Smooth muscle cell (in vitro differentiated cells): ENCODE data around the gene CILP. TPM values are rescaled to one million over a fixed set of nuclear protein-coding genes. Genes with fewer than 3 reads are reported as not detected.
A peak's percentile ranks its signal among the peaks of the same experiment; 100 is the strongest.
"Not testable (repeated sequence)": the region's sequence is repeated elsewhere in the genome, so short reads cannot be mapped to it uniquely, and the experiment has no call there.

Source experiments
- DNase-seq: peaks from one replicate; lab custom pipeline; 2025; ENCODE audit not compliant: unreplicated experiment; lab: John Stamatoyannopoulos, UW
- H2AFZ ChIP-seq: fragments of 200-600 bp; sonication (generic); 2 replicates; pipeline ENCODE4 v1.6.0; 2016; ENCODE audit warnings: antibody characterized with exemption, low read depth, mild to moderate bottlenecking
- H3F3A ChIP-seq: fragments of 200-600 bp; sonication (generic); 2 replicates; pipeline ENCODE4 v1.6.0; 2017; ENCODE audit warnings: antibody characterized with exemption, low read depth
- H3K27ac ChIP-seq: fragments of 200-600 bp; sonication (generic); 2 replicates; pipeline ENCODE4 v1.5.1; 2016; ENCODE audit warnings: low read depth, mild to moderate bottlenecking
- H3K27me3 ChIP-seq: fragments of 200-600 bp; sonication (generic); 2 replicates; pipeline ENCODE4 v1.6.1; 2016; ENCODE audit warnings: low read depth, mild to moderate bottlenecking
- H3K36me3 ChIP-seq: fragments of 200-600 bp; sonication (generic); 2 replicates; pipeline ENCODE4 v1.5.1; 2016; ENCODE audit warnings: low read depth
- H3K4me1 ChIP-seq: fragments of 200-600 bp; sonication (generic); 2 replicates; pipeline ENCODE4 v1.5.1; 2016; ENCODE audit warnings: low read depth
- H3K4me2 ChIP-seq: fragments of 200-600 bp; sonication (generic); 2 replicates; pipeline ENCODE4 v1.6.0; 2016; ENCODE audit warnings: mild to moderate bottlenecking
- H3K4me3 ChIP-seq: fragments of 200-600 bp; sonication (generic); 2 replicates; pipeline ENCODE4 v1.5.1; 2016; ENCODE audit warnings: mild to moderate bottlenecking
- H3K79me2 ChIP-seq: fragments of 200-600 bp; sonication (generic); 2 replicates; pipeline ENCODE4 v1.6.0; 2016; ENCODE audit warnings: low read depth, mild to moderate bottlenecking
- H3K9ac ChIP-seq: fragments of 200-600 bp; sonication (generic); 2 replicates; pipeline ENCODE4 v1.6.0; 2016; ENCODE audit warnings: low read depth
- H3K9me3 ChIP-seq: fragments of 200-600 bp; sonication (generic); replicated peaks from 2 replicates; pipeline ENCODE4 v1.5.1; 2016; ENCODE audit warnings: low read depth
- H4K20me1 ChIP-seq: fragments of 200-600 bp; sonication (generic); 2 replicates; pipeline ENCODE4 v1.6.0; 2016; ENCODE audit warnings: low read depth
- CTCF ChIP-seq: fragments of 200-600 bp; sonication (generic); IDR thresholded peaks from 2 replicates; pipeline ENCODE4 v1.5.1; 2017; ENCODE audit warnings: borderline replicate concordance, mild to moderate bottlenecking, antibody characterized with exemption; ENCODE audit not compliant: insufficient read depth, poor library complexity, severe bottlenecking
- WGBS: methylation state at CpG from one replicate; pipeline ENCODE4 v1.1.7; 2016; ENCODE audit warnings: low lambda C conversion rate; 5-methylcytosine and 5-hydroxymethylcytosine counted together
- polyA plus RNA-seq: library from polyadenylated mRNA; unstranded; fragments of >200 nt; fragmentation: Nextera tagmentation; extraction: Ambion mirVana; gene quantifications from 2 replicates; pipeline ENCODE4 v1.2.1, GENCODE V29; 2016
- total RNA-seq: library from RNA; depleted of rRNA; stranded (reverse); fragments of >200 nt; gene quantifications from 2 replicates; pipeline ENCODE4 v1.2.3, GENCODE V29; 2014

The CILP gene
- total and polyA plus RNA-seq, 2 experiments from 2014 or later = 84.4 to 125 TPM

- no peak overlapping the region for H3K4me3 ChIP-seq
- peak overlapping the region; percentile 80 for H3K9ac ChIP-seq
- H3K4me2 ChIP-seq = peak overlapping the region; percentile 44
- no peaks in the 10 kb centered on the region for H3K79me2 ChIP-seq
- WGBS = 78% methylated on average over 8 of the region's 8 CpGs
- H3K36me3 ChIP-seq = no peaks in the 10 kb centered on the region
- H3K4me1 ChIP-seq = peaks cover 12% of the 10 kb centered on the region
- H4K20me1 ChIP-seq = no peaks in the 10 kb centered on the region
- no peaks in the 10 kb centered on the region for H3K9me3 ChIP-seq
- no peak for TF ChIP-seq CTCF
- peak overlapping the region; percentile 95 for H3K27ac ChIP-seq
- H3F3A ChIP-seq = peaks cover 16% of the 10 kb centered on the region
- DNase-seq = no peak
- H2AFZ ChIP-seq = no peak overlapping the region
- H3K27me3 ChIP-seq = no peaks in the 10 kb centered on the region
These were observed 34.9 kb upstream of the CILP start for GRCh38 chr15:65246026-65246714.

GRCh38 chr15:65245096-65245856 is 34.0 kb upstream of the CILP start:
- Histone ChIP-seq H3K36me3 (no peaks in the 10 kb centered on the region), H4K20me1 (no peaks in the 10 kb centered on the region), H3K9me3 (no peaks in the 10 kb centered on the region), H2AFZ (no peak overlapping the region), H3K4me2 (peak overlapping the region; percentile 49), H3F3A (peaks cover 16% of the 10 kb centered on the region), H3K9ac (peak overlapping the region; percentile 80), H3K4me3 (no peak overlapping the region), H3K27ac (peak overlapping the region; percentile 95), H3K4me1 (peaks cover 12% of the 10 kb centered on the region), H3K27me3 (no peaks in the 10 kb centered on the region), H3K79me2 (no peaks in the 10 kb centered on the region)
- DNase-seq = peak; percentile 57
- no peak for TF ChIP-seq CTCF
- WGBS = 33% methylated on average over 9 of the region's 11 CpGs

- Histone ChIP-seq H3K27ac (peak overlapping the region; percentile 95), H3K27me3 (no peaks in the 10 kb centered on the region)
- no peak for TF ChIP-seq CTCF
These were observed 33.4 kb upstream of the CILP start for GRCh38 chr15:65244638-65245037.

GRCh38 chr15:65236443-65236842 is 25.2 kb upstream of the CILP start:
- H3K4me1 ChIP-seq, H4K20me1 ChIP-seq, H3K9me3 ChIP-seq, DNase-seq, H3K4me3 ChIP-seq, H3K4me2 ChIP-seq, H3K36me3 ChIP-seq, H3K27me3 ChIP-seq, H3F3A ChIP-seq, H3K27ac ChIP-seq, H2AFZ ChIP-seq, H3K79me2 ChIP-seq, H3K9ac ChIP-seq: not testable (repeated sequence)
- 80% methylated on average over 8 of the region's 8 CpGs for WGBS

More at GRCh38 chr15:65244638-65245037, 33.4 kb upstream of the CILP start:
- H3F3A ChIP-seq = peaks cover 16% of the 10 kb centered on the region
- H3K79me2 ChIP-seq = no peaks in the 10 kb centered on the region
- peak overlapping the region; percentile 80 for H3K9ac ChIP-seq
- H3K4me2 ChIP-seq = peak overlapping the region; percentile 49
- no peak for DNase-seq
- no peaks in the 10 kb centered on the region for H3K9me3 ChIP-seq
- no peak overlapping the region for H2AFZ ChIP-seq
- no peak overlapping the region for H3K4me3 ChIP-seq
- no peaks in the 10 kb centered on the region for H4K20me1 ChIP-seq
- no peaks in the 10 kb centered on the region for H3K36me3 ChIP-seq
- H3K4me1 ChIP-seq = peaks cover 10% of the 10 kb centered on the region
